AG04449 (cell line): ENCODE measurements around the gene PRKACB.

ENCODE experiments used
- CTCF ChIA-PET: fragments of 350-600 bp; formaldehyde crosslinking; extraction: SDS; loops from one replicate; lab custom pipeline; 2021; ENCODE audit warnings: antibody characterized with exemption; lab: Yijun Ruan, JAX
- POLR2A ChIA-PET: fragments of 400-600, 350-600 bp; formaldehyde crosslinking; extraction: SDS; loops from one replicate; lab custom pipeline; 2020; ENCODE audit warnings: antibody characterized with exemption, inconsistent platforms; lab: Yijun Ruan, JAX
- DNase-seq: peaks from one replicate; pipeline ENCODE4 v3.0.0-alpha.2; 2010; ENCODE audit warnings: low read depth, low spot score
- H3K4me3 ChIP-seq: 2 replicates; pipeline ENCODE4 v1.5.1; 2011; ENCODE audit warnings: low read depth, mild to moderate bottlenecking, control low read depth, low read length
- CTCF ChIP-seq: IDR thresholded peaks from one replicate; pipeline ENCODE4 v1.5.1; 2011; ENCODE audit warnings: mild to moderate bottlenecking, moderate library complexity, low read length, control low read depth, inconsistent platforms; ENCODE audit not compliant: insufficient read depth; ENCODE audit errors: missing control alignments

Gene PRKACB

GRCh38 chr1:84190455-84190854 is 46.4 kb downstream of the PRKACB start:
- TF ChIP-seq CTCF = no peak
- no peak overlapping the region for H3K4me3 ChIP-seq
- POLR2A ChIA-PET = no interaction called here
- DNase-seq = no peak
- CTCF ChIA-PET = no interaction called here

GRCh38 chr1:84192681-84193080 is 48.6 kb downstream of the PRKACB start:
- DNase-seq = no peak
- POLR2A ChIA-PET = no interaction called here
- CTCF ChIA-PET = interaction anchor here (1.4 kb wide), 1 partner anchor 241 kb away, joined by 3 read pairs; no protein-coding TSS in a partner anchor
- no peak for TF ChIP-seq CTCF
- H3K4me3 ChIP-seq = no peak overlapping the region

GRCh38 chr1:84198832-84199231 is 54.8 kb downstream of the PRKACB start:
- CTCF ChIA-PET = interaction anchor here (1.1 kb wide), 1 partner anchor 21 kb away, joined by 3 read pairs; no protein-coding TSS in a partner anchor
- POLR2A ChIA-PET = no interaction called here

GRCh38 chr1:84199257-84199656 is 55.2 kb downstream of the PRKACB start:
- ChIA-PET POLR2A (no interaction called here), CTCF (interaction anchor here (1.1 kb wide), 1 partner anchor 20 kb away, joined by 3 read pairs; no protein-coding TSS in a partner anchor)
- no peak overlapping the region for H3K4me3 ChIP-seq
- no peak for TF ChIP-seq CTCF
- DNase-seq = no peak

More at GRCh38 chr1:84198832-84199231, 54.8 kb downstream of the PRKACB start:
- no peak for TF ChIP-seq CTCF
- H3K4me3 ChIP-seq = no peak overlapping the region
- DNase-seq = no peak

GRCh38 chr1:84202126-84202525 is 58.1 kb downstream of the PRKACB start:
- POLR2A ChIA-PET = no interaction called here
- DNase-seq = no peak
- TF ChIP-seq CTCF = no peak
- H3K4me3 ChIP-seq = no peak overlapping the region
- CTCF ChIA-PET = no interaction called here

- ChIA-PET POLR2A (no interaction called here), CTCF (interaction anchor here (0.9 kb wide), 1 partner anchor 201 kb away, joined by 3 read pairs; no protein-coding TSS in a partner anchor)
- no peak overlapping the region for H3K4me3 ChIP-seq
- no peak for TF ChIP-seq CTCF
- DNase-seq = no peak
Observed at GRCh38 chr1:84206375-84206774, 62.3 kb downstream of the PRKACB start.
